T-helper 2 cell treated with Interferon-gamma antibody and Interleukin-4, amounts not matched to agents 5 μg/mL and 100 μg/mL, for 36 hours (primary cell): ENCODE results near the gene EFEMP2.

Experiments used
- DNase-seq: peaks from one replicate; pipeline ENCODE4 v3.0.0; 2021; ENCODE audit warnings: low spot score
- H3K27ac Mint-ChIP-seq: one replicate; pipeline ENCODE4 v1.8.0; 2021; ENCODE audit warnings: mild to moderate bottlenecking, mixed read lengths
- H3K27me3 Mint-ChIP-seq: one replicate; pipeline ENCODE4 v1.8.0; 2021; ENCODE audit warnings: low read depth, mixed read lengths
- H3K36me3 Mint-ChIP-seq: one replicate; pipeline ENCODE4 v1.8.0; 2021; ENCODE audit warnings: low read depth, mixed read lengths
- H3K4me1 Mint-ChIP-seq: one replicate; pipeline ENCODE4 v1.8.0; 2021; ENCODE audit warnings: low read depth, mixed read lengths
- H3K4me3 Mint-ChIP-seq: one replicate; pipeline ENCODE4 v1.8.0; 2022; ENCODE audit warnings: mild to moderate bottlenecking, moderate library complexity, mixed read lengths
- H3K9me3 Mint-ChIP-seq: one replicate; pipeline ENCODE4 v1.8.0; 2021; ENCODE audit warnings: mixed read lengths

The EFEMP2 gene

GRCh38 chr11:65869643-65870306 is 2.8 kb downstream of the EFEMP2 start:
- H3K27me3 Mint-ChIP-seq, result peaks cover 3% of the 10 kb centered on the region
- H3K36me3 Mint-ChIP-seq, result peaks cover 19% of the 10 kb centered on the region
- no peaks in the 10 kb centered on the region for H3K9me3 Mint-ChIP-seq
- peaks cover 19% of the 10 kb centered on the region for H3K4me1 Mint-ChIP-seq
- H3K4me3 Mint-ChIP-seq, result no peak overlapping the region
- no peak for DNase-seq
- H3K27ac Mint-ChIP-seq, result peak overlapping the region; percentile 15

- Mint-ChIP-seq H3K4me3 (no peak overlapping the region), H3K36me3 (peaks cover 24% of the 10 kb centered on the region), H3K9me3 (no peaks in the 10 kb centered on the region), H3K27me3 (peaks cover 3% of the 10 kb centered on the region), H3K4me1 (peaks cover 21% of the 10 kb centered on the region), H3K27ac (no peak overlapping the region)
- no peak for DNase-seq
These were observed 3.7 kb downstream of the EFEMP2 start for GRCh38 chr11:65868907-65869306.

GRCh38 chr11:65868076-65868667 is 4.4 kb downstream of the EFEMP2 start:
- no peak for DNase-seq
- Mint-ChIP-seq H3K9me3 (no peaks in the 10 kb centered on the region), H3K36me3 (peaks cover 28% of the 10 kb centered on the region), H3K27me3 (peaks cover 3% of the 10 kb centered on the region), H3K4me3 (no peak overlapping the region), H3K4me1 (peaks cover 18% of the 10 kb centered on the region), H3K27ac (no peak overlapping the region)

GRCh38 chr11:65867284-65868071 is 5.1 kb downstream of the EFEMP2 start:
- Mint-ChIP-seq H3K27ac (no peak overlapping the region), H3K4me3 (no peak overlapping the region), H3K36me3 (peaks cover 35% of the 10 kb centered on the region), H3K4me1 (peaks cover 21% of the 10 kb centered on the region), H3K27me3 (no peaks in the 10 kb centered on the region), H3K9me3 (no peaks in the 10 kb centered on the region)
- no peak for DNase-seq

GRCh38 chr11:65866509-65867283 is 5.9 kb downstream of the EFEMP2 start:
- Mint-ChIP-seq H3K36me3 (peaks cover 40% of the 10 kb centered on the region), H3K4me3 (no peak overlapping the region), H3K9me3 (no peaks in the 10 kb centered on the region)

GRCh38 chr11:65865550-65866172 is 6.9 kb downstream of the EFEMP2 start:
- Mint-ChIP-seq H3K4me3 (no peak overlapping the region), H3K27ac (no peak overlapping the region), H3K27me3 (no peaks in the 10 kb centered on the region), H3K36me3 (peaks cover 47% of the 10 kb centered on the region), H3K9me3 (no peaks in the 10 kb centered on the region), H3K4me1 (peaks cover 22% of the 10 kb centered on the region)
- no peak for DNase-seq

More at GRCh38 chr11:65866509-65867283, 5.9 kb downstream of the EFEMP2 start:
- peaks cover 25% of the 10 kb centered on the region for H3K4me1 Mint-ChIP-seq
- H3K27me3 Mint-ChIP-seq, result no peaks in the 10 kb centered on the region
- H3K27ac Mint-ChIP-seq, result no peak overlapping the region
- no peak for DNase-seq

GRCh38 chr11:65864706-65865471 is 7.7 kb downstream of the EFEMP2 start:
- Mint-ChIP-seq H3K4me1 (peaks cover 18% of the 10 kb centered on the region), H3K4me3 (no peak overlapping the region), H3K36me3 (peaks cover 48% of the 10 kb centered on the region), H3K27me3 (no peaks in the 10 kb centered on the region), H3K9me3 (no peaks in the 10 kb centered on the region), H3K27ac (peak overlapping the region; percentile 36)
- DNase-seq, result no peak

GRCh38 chr11:65863889-65864705 is 8.5 kb downstream of the EFEMP2 start:
- H3K27me3 Mint-ChIP-seq, result no peaks in the 10 kb centered on the region
- no peak for DNase-seq
- peak overlapping the region; percentile 36 for H3K27ac Mint-ChIP-seq
- H3K36me3 Mint-ChIP-seq, result peaks cover 48% of the 10 kb centered on the region
- no peaks in the 10 kb centered on the region for H3K9me3 Mint-ChIP-seq
- no peak overlapping the region for H3K4me3 Mint-ChIP-seq
- H3K4me1 Mint-ChIP-seq, result peaks cover 21% of the 10 kb centered on the region

- peak overlapping the region; percentile 13 for H3K27ac Mint-ChIP-seq
- no peaks in the 10 kb centered on the region for H3K9me3 Mint-ChIP-seq
- DNase-seq, result no peak
- peaks cover 27% of the 10 kb centered on the region for H3K4me1 Mint-ChIP-seq
- H3K4me3 Mint-ChIP-seq, result peak overlapping the region; percentile 44
- H3K27me3 Mint-ChIP-seq, result no peaks in the 10 kb centered on the region
- peaks cover 48% of the 10 kb centered on the region for H3K36me3 Mint-ChIP-seq
These were observed 9.4 kb downstream of the EFEMP2 start for GRCh38 chr11:65862941-65863888.

- peaks cover 28% of the 10 kb centered on the region for H3K4me1 Mint-ChIP-seq
- peaks cover 48% of the 10 kb centered on the region for H3K36me3 Mint-ChIP-seq
- no peaks in the 10 kb centered on the region for H3K27me3 Mint-ChIP-seq
- DNase-seq, result no peak
- peak overlapping the region; percentile 44 for H3K4me3 Mint-ChIP-seq
- H3K9me3 Mint-ChIP-seq, result no peaks in the 10 kb centered on the region
- H3K27ac Mint-ChIP-seq, result peak overlapping the region; percentile 13
These were observed 10.3 kb downstream of the EFEMP2 start for GRCh38 chr11:65862191-65862735.

- Mint-ChIP-seq H3K27ac (peak overlapping the region; percentile 93), H3K27me3 (no peaks in the 10 kb centered on the region), H3K9me3 (no peaks in the 10 kb centered on the region), H3K4me3 (peak overlapping the region; percentile 91), H3K4me1 (peaks cover 30% of the 10 kb centered on the region), H3K36me3 (peaks cover 45% of the 10 kb centered on the region)
- DNase-seq, result no peak
These were observed 10.9 kb downstream of the EFEMP2 start for GRCh38 chr11:65861533-65862183.
